ENCODE results near the gene PSMD12. TPM values are rescaled to one million over a fixed set of nuclear protein-coding genes. Genes with fewer than 3 reads are reported as not detected.
A peak's percentile ranks its signal among the peaks of the same experiment; 100 is the strongest.

The PSMD12 gene
- total RNA-seq, 1 experiment from 2014 or later = 90.5 TPM

- no peaks in the 10 kb centered on the region for H3K27me3 Mint-ChIP-seq (ENCODE audit: low read depth)
- peaks cover 12% of the 10 kb centered on the region; the same call in 1 of the 2 replicates for H3K79me2 ChIP-seq (ENCODE audit: insufficient read depth, low read length)
These were observed 7.8 kb downstream of the PSMD12 start for GRCh38 chr17:67358612-67359011.

More at GRCh38 chr17:67358612-67359011, 7.8 kb downstream of the PSMD12 start:
- Histone ChIP-seq H2BK12ac (ENCODE audit: insufficient read length, low read depth, low read length) (no peak overlapping the region), H3K4ac (ENCODE audit: low read depth, low read length) (no peak overlapping the region), H2BK120ac (ENCODE audit: low read depth, low read length, poor library complexity, severe bottlenecking) (no peak overlapping the region), H2BK15ac (ENCODE audit: low read depth, low read length) (no peak overlapping the region), H3K56ac (ENCODE audit: insufficient read length, low read depth, low read length) (no peak overlapping the region), H3K9ac (ENCODE audit: extremely low read depth, insufficient read length, low read length) (no peak overlapping the region), H3K27me3 (ENCODE audit: insufficient read depth, low read length) (no peaks in the 10 kb centered on the region), H3K23me2 (ENCODE audit: insufficient read length, low read depth, low read length, poor library complexity, severe bottlenecking) (no peaks in the 10 kb centered on the region), H2AK5ac (ENCODE audit: insufficient read length, low read length) (no peak overlapping the region), H3K18ac (ENCODE audit: insufficient read length, low read depth, low read length) (no peak overlapping the region), H2BK20ac (ENCODE audit: low read depth, low read length, poor library complexity, severe bottlenecking) (no peak overlapping the region), H3K9me3 (ENCODE audit: control insufficient read depth, low read depth, low read length) (no peaks in the 10 kb centered on the region), H3K23ac (ENCODE audit: insufficient read length, low read depth, low read length) (no peak overlapping the region), H3K14ac (ENCODE audit: insufficient read depth, low read length) (no peak overlapping the region), H3K79me1 (ENCODE audit: insufficient read depth, low read depth, low read length, poor library complexity, severe bottlenecking) (peaks cover 2% of the 10 kb centered on the region), H4K91ac (ENCODE audit: insufficient read length, low read depth, low read length) (no peak overlapping the region), H2AFZ (ENCODE audit: low read length) (no peak overlapping the region), H3T11ph (ENCODE audit: low read length) (no peak overlapping the region), H4K5ac (ENCODE audit: insufficient read length, low read depth, low read length) (no peak overlapping the region), H2BK5ac (ENCODE audit: insufficient read length, low read length) (no peak overlapping the region), H3K4me2 (ENCODE audit: insufficient read depth, insufficient read length, low read length) (no peak overlapping the region), H4K20me1 (ENCODE audit: control insufficient read depth, insufficient read depth, insufficient read length) (no peaks in the 10 kb centered on the region), H3K4me1 (ENCODE audit: insufficient read depth, low read length) (no peaks in the 10 kb centered on the region; the same call in 1 of the 2 replicates), H3K27ac (ENCODE audit: insufficient read length, low read depth, low read length) (no peak overlapping the region), H4K8ac (replicated peaks; ENCODE audit: insufficient read length, low read depth, low read length) (no peak overlapping the region)
- no peaks in the 10 kb centered on the region for H3K9me3 Mint-ChIP-seq
- H3K4me1 Mint-ChIP-seq = peaks cover 14 to 25% of the 10 kb centered on the region in 2 experiments
- peaks cover 37 to 68% (median 45%) of the 10 kb centered on the region in 3 experiments for H3K36me3 Mint-ChIP-seq (ENCODE audit: insufficient read depth in 1 of 3, low read depth in 3 of 3)
- no peak for DNase-seq
- peak overlapping the region in 1 of 3 experiments; percentile 21; a peak in 1 of 7 replicates for H3K27ac Mint-ChIP-seq
- no peak overlapping the region for H3K4me3 Mint-ChIP-seq
- WGBS (ENCODE audit: extremely low coverage, insufficient read length, low lambda C conversion rate) = no CpG with 5 or more reads among the region's 2 CpGs
- TF ChIP-seq, protein P1, sequence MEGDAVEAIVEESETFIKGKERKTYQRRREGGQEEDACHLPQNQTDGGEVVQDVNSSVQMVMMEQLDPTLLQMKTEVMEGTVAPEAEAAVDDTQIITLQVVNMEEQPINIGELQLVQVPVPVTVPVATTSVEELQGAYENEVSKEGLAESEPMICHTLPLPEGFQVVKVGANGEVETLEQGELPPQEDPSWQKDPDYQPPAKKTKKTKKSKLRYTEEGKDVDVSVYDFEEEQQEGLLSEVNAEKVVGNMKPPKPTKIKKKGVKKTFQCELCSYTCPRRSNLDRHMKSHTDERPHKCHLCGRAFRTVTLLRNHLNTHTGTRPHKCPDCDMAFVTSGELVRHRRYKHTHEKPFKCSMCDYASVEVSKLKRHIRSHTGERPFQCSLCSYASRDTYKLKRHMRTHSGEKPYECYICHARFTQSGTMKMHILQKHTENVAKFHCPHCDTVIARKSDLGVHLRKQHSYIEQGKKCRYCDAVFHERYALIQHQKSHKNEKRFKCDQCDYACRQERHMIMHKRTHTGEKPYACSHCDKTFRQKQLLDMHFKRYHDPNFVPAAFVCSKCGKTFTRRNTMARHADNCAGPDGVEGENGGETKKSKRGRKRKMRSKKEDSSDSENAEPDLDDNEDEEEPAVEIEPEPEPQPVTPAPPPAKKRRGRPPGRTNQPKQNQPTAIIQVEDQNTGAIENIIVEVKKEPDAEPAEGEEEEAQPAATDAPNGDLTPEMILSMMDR (conservative IDR thresholded peaks at IDR 0.05) = no peak

Data from H9 (cell line).